Inferior parietal cortex (tissue), 1 donor: ENCODE measurements around the gene HAUS6.
"Not testable (repeated sequence)": the region's sequence is repeated elsewhere in the genome, so short reads cannot be mapped to it uniquely, and the experiment has no call there.

Experiments
- DNase-seq: peaks from one replicate; pipeline ENCODE4 v3.0.0-alpha.2; 2016; ENCODE audit errors: extremely low spot score

The HAUS6 gene, protein sequence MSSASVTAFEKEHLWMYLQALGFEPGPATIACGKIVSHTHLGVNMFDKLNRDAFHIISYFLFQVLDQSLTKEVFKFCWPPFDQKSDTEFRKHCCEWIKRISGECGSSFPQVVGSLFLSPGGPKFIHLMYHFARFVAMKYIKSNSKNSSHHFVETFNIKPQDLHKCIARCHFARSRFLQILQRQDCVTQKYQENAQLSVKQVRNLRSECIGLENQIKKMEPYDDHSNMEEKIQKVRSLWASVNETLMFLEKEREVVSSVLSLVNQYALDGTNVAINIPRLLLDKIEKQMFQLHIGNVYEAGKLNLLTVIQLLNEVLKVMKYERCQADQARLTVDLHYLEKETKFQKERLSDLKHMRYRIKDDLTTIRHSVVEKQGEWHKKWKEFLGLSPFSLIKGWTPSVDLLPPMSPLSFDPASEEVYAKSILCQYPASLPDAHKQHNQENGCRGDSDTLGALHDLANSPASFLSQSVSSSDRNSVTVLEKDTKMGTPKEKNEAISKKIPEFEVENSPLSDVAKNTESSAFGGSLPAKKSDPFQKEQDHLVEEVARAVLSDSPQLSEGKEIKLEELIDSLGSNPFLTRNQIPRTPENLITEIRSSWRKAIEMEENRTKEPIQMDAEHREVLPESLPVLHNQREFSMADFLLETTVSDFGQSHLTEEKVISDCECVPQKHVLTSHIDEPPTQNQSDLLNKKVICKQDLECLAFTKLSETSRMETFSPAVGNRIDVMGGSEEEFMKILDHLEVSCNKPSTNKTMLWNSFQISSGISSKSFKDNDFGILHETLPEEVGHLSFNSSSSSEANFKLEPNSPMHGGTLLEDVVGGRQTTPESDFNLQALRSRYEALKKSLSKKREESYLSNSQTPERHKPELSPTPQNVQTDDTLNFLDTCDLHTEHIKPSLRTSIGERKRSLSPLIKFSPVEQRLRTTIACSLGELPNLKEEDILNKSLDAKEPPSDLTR

DNA sequence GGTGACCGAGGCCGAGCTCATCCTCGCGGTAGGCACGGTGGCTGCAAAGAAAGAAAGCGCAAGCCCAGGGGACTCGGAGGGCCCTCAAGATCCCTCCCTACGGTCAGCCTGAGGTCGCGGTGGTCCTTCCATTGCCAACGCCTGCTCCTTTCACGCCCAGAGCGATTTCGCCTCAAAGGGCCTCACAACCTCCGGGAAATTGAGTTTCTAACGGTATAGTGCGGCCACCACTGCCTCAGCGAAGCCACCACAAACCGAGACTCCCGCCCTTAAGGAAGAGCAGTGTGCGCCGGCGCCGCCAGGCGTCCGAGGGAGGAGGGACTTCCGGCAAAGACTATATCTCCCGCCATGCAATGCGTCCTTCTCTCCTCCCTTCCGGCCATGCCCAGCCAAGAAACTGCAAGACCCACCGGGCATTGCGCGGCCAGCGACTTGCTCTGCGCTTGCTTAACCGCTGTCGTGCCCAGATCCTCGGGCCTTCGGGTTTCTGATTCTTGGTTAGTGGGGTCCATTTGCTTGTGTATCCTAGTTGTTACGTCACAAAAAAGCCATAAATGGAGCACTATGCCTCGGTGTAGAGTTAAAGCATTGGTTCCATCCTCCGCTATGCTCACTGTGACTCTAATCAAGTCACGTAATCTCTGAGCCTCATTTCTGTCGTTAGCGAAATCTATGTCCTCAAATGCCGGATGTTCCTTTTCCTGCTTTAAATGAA lies at the start of gene HAUS6:
HAUS6 (minus strand) TSS at position 274 of the 715 bp plus-strand sequence; CDS start at position 21, 253 bp downstream.
- DNase-seq: peak; percentile 97

DNA sequence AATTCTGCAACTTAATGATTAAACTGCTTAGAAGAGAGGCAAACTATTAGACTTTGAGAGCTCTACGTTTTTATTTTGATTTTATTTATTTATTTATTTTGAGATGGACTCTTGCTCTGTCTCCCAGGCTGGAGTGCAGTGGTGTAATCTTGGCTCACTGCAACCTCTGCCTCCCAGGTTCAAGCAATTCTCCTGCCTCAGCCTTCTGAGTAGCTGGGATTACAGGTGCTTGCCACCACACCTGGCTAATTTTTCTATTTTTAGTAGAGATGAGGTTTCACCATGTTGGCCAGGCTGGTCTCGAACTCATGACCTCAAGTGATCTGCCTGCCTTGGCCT lies 49.4 kb upstream of the HAUS6 start:
- DNase-seq: not testable (repeated sequence)

GRCh38 chr9:19151425-19152159 lies 48.9 kb upstream of the HAUS6 start:
- DNase-seq: no peak

DNA sequence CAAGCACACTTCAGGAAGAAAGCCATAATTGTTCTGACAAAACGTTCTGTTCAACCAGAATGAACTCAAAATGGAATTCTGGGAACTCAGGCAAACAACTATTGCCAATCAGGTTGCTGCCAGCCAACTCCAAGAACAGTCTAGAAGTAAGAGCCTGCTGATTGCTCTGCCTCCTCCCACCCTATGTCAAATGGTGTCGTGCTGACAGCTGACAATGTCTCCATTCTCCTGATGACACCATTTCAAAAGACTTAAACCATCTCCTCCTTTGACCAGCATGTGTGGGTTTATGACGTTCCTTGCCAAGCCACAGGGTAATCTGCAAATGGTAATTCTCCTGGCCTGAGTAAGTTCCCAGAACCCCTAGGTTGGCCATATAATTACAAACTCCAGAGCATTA lies 46.5 kb upstream of the HAUS6 start:
- DNase-seq: no peak

GRCh38 chr9:19148187-19148586 lies 45.5 kb upstream of the HAUS6 start:
- no peak for DNase-seq

DNA sequence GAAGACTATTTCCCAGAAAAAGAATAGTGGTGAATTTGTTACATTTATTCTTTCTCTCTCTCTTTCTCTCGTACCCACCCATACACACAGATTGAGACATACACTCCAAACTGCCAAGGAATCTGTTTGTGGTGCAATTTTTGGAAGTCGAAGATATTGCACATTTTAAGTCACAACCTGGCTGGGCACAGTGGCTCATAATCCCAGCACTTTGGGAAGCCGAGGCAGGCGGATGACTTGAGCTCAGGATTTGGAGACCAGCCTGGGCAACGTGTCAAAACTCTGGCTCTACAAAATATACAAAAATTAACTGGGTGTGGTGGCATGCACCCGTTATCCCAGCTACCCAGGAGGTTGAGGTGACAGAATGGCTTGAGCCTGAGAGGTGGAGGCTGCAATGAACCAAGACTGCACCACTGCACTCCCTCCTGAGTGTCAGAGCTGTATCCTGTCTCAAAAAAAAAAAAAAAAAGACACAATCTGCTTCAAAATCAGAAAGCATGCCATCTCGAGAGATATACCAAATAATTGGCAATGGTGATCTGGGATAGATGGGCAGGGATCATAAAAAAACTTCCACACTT lies 43.8 kb upstream of the HAUS6 start:
- DNase-seq: no peak

DNA sequence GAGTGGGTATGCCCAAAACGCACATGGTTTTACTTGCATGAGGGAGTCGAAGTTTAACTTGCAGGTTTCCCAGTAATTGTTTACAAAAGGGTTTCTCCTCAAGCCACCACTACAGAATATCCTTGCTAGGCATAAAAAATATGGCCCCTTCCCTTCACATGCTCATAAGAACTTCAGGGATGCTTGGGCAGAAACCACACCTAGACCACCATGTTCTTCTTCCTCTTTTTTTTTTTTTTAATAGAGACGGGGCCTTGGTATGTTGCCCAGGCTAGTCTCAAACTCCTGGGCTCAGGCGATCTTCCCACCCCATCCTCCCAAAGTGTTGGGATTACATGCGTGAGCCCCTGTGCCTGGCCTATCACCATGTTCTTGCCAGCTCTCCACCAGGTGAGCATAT lies 43.2 kb upstream of the HAUS6 start:
- no peak for DNase-seq

DNA sequence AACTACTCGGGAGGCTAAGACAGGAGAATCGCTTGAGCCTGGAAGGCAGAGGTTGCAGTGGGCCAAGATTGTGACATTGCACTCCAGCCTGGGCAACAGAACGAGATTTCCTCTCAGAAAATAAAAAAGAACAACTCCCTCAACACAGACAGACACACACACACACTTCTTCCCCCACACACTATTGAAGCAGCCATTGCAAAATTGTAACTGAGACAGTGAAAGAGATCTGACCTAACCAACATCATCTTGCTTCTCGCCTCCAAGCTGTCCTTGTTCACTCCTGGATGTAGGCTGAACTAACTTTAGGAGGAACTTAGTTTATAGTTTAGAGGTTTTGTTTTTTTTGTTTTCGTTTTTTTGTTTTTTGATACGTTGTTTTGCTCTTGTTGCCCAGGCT lies 37.6 kb upstream of the HAUS6 start:
- DNase-seq: no peak

DNA sequence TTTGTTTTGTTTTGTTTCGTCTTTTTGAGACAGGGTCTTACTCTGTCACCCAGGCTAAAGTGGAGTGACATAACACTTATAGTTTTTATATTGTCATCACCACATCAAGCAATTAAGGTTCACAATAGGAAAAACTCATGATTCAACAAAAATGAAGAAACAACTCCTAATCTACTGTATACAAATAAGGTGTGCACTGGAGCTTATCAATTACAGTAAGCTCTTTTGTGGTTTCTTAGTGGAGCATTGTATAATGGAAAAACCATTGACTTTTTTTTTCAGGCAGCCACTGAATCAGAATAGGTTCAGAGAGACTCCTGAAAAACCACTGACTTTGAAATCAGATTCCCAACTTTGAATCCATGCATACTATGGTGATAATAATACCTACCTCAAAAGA lies 35.4 kb upstream of the HAUS6 start:
- DNase-seq: no peak

DNA sequence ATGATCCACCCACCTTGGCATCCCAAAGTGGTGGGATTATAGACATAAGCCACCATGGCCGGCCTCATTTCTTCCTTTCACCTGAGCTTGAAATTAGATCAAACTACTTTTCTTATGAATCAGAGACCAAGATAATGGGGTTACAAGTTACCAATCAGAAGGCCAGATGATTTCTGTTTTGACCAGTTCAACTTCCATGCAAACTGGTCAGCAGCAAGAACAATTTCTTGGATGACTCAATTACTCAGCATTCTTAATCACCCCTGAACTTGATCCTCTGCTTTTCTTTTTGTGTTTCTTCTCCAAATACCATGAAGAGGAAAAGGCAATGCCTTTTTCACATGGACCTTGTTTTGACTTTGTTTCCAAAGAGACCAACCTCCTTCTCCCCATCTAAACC lies 34.6 kb upstream of the HAUS6 start:
- DNase-seq: no peak

DNA sequence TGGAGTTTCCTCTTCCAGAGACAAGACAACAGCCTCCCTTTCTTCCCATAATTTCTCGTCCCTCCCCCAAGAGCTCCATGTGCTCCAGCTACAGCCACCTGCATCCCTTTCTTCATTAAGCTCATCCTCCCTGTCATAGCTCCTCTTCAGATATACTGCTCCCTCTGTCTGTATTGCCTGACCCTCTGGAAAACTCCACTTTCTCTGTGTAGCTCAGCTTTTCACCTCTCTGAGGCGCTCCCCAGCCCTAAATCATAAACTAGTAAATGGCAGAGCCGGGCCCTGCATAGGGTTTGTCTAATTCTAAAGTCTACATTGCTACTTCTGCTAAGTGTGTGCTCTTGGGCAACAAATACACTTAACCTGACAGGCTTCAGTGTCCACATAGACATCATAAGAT lies 33.4 kb upstream of the HAUS6 start:
- no peak for DNase-seq

- no peak for DNase-seq
These were observed 31.0 kb upstream of the HAUS6 start for GRCh38 chr9:19133549-19134345.

DNA sequence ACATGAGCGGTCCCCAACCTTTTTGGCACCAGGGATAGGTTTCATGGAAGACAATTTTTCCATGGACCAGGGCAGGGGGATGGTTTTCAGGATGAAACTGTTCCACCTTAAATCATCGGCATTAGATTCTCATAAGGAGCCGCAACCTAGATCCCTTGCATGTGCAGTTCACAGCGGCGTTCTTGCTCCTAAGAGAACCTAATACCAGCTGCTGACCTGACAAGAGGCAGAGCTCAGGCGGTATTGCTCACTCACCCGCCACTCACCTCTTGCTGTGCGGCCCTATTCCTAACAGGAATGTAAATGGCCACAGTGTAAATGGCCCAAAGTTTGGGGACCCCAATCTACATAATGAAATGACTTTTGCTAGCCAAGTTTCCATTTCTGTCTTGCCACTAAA lies 27.7 kb upstream of the HAUS6 start:
- DNase-seq: no peak

- DNase-seq: no peak
These were observed 25.3 kb upstream of the HAUS6 start for GRCh38 chr9:19127871-19128500.

GRCh38 chr9:19124430-19124793 lies 21.7 kb upstream of the HAUS6 start:
- no peak for DNase-seq

DNA sequence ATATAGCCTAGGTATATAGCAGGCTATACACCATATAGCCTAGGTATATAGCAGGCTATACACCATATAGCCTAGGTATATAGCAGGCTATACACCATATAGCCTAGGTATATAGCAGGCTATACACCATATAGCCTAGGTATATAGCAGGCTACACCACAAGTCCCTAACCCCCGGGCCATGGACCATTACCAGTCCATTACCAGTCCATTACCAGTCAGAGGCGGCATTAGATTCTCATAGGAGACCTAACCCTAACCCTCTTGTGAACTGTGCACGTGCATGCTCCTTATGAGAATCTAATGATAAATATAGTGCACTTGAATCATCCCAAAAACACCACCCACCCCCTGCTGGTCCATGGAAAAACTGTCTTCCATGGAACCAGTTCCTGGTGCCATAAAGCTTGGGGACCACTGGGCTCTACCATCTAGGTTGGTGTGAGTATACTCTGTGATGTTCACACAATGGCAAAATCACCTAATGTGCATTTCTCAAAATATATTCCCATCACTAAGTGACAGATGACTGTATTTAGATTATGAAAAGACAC lies 19.9 kb upstream of the HAUS6 start:
- no peak for DNase-seq

GRCh38 chr9:19120877-19121276 lies 18.2 kb upstream of the HAUS6 start:
- DNase-seq: no peak

GRCh38 chr9:19119801-19120440 lies 17.2 kb upstream of the HAUS6 start:
- DNase-seq: no peak

GRCh38 chr9:19119246-19119645 lies 16.5 kb upstream of the HAUS6 start:
- no peak for DNase-seq
